Daoy (cell line): ENCODE measurements around the gene BTBD8. TPM values are rescaled to one million over a fixed set of nuclear protein-coding genes. Genes with fewer than 3 reads are reported as not detected.
A peak's percentile ranks its signal among the peaks of the same experiment; 100 is the strongest.

ENCODE experiments used
- DNase-seq: peaks from one replicate; pipeline ENCODE4 v3.0.0-alpha.2; 2015; ENCODE audit warnings: low read depth
- total RNA-seq: library from RNA; depleted of rRNA; stranded (reverse); fragments of >200 nt; shearing (Covaris generic); gene quantifications from 2 replicates; pipeline ENCODE4 v1.2.3, GENCODE V29; 2014; rRNA removed

BTBD8 gene
- total RNA-seq, 1 experiment from 2014 or later = 2.3 TPM

GRCh38 chr1:92192246-92192645 lies 112.1 kb downstream of the BTBD8 start:
- no peak for DNase-seq

DNA sequence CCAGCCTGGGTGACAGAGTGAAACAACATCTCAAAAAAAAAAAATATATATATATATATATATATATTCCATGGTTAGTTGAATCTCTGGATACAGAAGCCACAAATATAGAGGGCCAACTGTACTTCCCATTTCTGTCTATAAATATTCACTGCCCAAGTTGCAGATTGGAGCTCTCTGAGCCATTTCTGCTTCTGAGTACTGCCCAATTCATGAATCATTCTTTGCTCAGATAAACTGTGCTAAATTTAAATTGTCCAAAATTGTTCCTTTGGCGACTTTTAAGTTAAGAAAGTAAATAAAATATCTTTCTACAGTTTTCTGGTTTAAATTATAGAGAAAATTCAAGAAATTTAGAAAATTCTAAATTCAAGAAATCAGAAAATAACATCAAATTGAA lies 114.4 kb downstream of the BTBD8 start:
- DNase-seq = no peak

GRCh38 chr1:92201973-92202372 lies 121.8 kb downstream of the BTBD8 start:
- DNase-seq = no peak

DNA sequence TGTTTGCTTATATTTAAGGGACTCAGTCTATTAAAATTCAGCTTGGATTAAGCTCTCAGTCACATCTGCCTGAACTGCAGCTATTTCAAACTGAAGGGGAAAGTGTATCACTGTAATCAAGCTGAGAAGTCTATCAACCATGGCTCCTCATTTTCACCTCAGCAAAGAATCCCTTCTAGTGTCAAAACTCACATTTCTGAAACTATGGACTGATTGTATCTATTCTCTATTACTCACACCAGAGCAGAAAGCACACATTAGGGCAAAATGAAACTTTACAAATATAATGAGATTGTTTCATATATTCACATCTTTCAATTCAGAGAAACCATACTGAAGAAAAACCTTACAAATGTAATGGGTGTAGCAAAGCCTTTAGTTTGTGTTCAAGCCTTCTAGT lies 123.0 kb downstream of the BTBD8 start:
- DNase-seq = no peak

- peak; percentile 24 for DNase-seq
These were observed 130.6 kb downstream of the BTBD8 start for GRCh38 chr1:92210701-92211100.

DNA sequence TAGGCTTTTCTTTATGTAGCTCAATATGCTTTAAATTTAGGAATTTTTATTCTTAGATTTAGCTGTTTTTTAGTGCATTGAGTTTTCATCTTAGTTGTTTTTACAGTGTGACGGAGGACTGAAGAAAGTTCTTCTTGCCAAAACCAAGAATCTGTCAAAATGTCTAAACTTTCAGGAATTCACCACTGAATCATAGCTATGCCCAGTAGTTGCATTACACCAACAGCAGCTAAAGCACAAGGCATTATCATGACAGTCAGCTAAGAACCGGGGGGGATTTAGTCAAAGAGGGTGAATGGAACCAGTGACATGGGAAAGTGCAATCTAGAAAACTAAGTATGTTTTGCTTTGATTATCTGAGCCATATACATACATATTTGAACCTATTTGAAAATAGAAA lies 131.0 kb downstream of the BTBD8 start:
- no peak for DNase-seq

DNA sequence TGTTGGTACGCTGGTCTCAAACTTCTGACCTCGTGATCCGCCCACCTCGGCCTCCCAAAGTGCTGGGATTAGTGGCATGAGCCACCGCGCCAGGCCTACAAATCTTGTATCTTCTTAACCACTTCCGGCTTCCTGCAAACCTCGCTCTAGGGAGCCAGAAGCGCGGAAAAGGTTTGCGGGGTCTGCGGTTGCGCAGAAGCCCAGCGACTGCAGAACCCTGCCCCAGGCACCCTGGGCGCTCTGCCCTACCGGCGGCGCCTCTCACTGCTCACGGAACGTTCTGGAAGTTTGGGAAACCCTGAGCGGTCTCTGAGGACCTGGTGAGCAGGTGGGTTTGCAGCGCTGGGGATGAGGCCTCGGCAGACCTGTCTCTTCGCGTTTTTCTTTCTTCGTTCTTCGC lies 137.6 kb downstream of the BTBD8 start, which contains the start of gene C1orf146:
Gene C1orf146 (plus strand): TSS at position 195 of the 400 bp plus-strand sequence. CDS start 13,506 bp downstream, outside the sequence.
- no peak for DNase-seq

DNA sequence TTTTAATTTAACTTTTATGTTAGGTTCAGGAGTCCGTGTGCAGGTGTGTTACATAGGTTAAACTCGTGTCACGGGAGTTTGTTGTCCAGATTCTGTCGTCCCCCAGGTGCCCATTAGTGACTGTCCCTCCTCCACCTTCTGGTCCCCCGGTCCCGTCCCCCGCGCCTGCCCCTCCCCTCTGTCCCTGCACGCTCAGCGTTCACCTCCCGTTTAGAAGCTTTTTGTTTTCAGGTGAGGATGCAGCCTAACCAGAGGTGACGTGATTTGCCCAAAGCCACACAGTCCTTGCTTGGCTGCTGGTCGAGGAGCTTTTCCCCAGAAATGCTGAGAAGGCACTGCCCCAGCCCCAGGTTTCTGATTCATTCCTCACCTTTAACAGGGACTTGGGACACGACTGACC lies 138.4 kb downstream of the BTBD8 start:
- no peak for DNase-seq

- no peak for DNase-seq
These were observed 138.9 kb downstream of the BTBD8 start for GRCh38 chr1:92219028-92219427.

DNA sequence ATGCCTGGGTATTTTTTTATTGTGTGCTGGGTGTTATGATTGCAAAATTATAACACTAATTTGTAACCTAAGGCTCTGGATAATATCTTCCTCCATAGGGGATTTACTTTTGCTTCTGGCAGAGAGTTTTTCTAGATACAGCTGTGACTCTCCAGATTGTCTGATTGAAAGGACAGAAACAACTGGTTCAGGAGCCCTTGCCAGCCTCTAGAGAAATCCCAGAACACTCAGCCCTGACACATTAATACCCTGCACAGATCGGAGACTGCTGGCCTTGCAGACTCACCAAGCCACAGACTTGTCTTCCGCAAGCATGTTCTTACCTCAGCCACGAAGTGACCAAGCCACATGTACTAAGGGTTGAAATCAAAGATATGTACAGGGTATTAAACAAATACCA lies 148.3 kb downstream of the BTBD8 start:
- DNase-seq = no peak

DNA sequence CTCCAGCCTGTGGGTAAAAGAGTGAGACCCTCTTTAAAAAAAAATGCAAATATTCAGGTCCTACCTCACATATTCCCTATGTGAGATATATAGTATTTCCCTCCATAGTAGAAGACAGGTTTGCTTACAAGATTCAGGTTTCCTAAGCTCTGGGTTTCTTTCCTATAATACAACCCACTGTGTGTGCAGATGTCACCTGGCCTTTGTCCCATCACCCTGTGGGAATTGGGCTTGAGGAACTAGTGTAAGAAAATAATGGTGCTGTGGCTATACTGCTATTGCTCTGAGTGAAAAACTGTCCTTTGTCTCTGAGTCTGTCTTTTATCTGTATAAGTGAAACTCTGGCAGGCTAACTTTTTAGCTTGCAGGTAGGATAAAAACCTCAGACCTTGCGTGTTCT lies 150.6 kb downstream of the BTBD8 start:
- no peak for DNase-seq

Other genes starting within 250 kb of the BTBD8 start
- gene TGFBR3, start 194.2 kb upstream of the BTBD8 start, total RNA-seq = 1.6 and 20.5 TPM in 2 replicates
- not detected in 2 replicates for gene BRDT, start 130.9 kb upstream of the BTBD8 start, total RNA-seq
- gene EPHX4, start 50.4 kb upstream of the BTBD8 start, total RNA-seq = 8.1 and 9.2 TPM in 2 replicates
- gene SETSIP, start 4.9 kb upstream of the BTBD8 start, total RNA-seq = not detected in 2 replicates
- not detected in 2 replicates for gene C1orf146, start 137.6 kb downstream of the BTBD8 start, total RNA-seq
- 56.3 and 57.3 TPM in 2 replicates for gene GLMN, start 218.6 kb downstream of the BTBD8 start, total RNA-seq
- 34.5 and 36.9 TPM in 2 replicates for gene RPAP2, start 218.7 kb downstream of the BTBD8 start, total RNA-seq